Tibial artery (tissue), 4 donors: ENCODE results near the gene CEACAM6.

Experiments used
- DNase-seq, 2 donors: peaks; one replicate each; pipeline ENCODE4 v3.0.0-alpha.2; 2019
- H3K27ac ChIP-seq, 2 donors: fragments of 200-600 bp; sonication (generic) in 1 of 2; 1 replicate in 1 of 2; 2 replicates in 1 of 2; pipeline ENCODE4 v1.5.1; 2018 to 2019; ENCODE audit warnings: mild to moderate bottlenecking in 1 of 2
- H3K27me3 ChIP-seq, 2 donors: fragments of 200-600 bp; sonication (generic) in 1 of 2; one replicate each; pipeline versions ENCODE4 v1.5.1 to v1.6.0; 2016 to 2019
- H3K36me3 ChIP-seq, 3 donors: fragments of 200-600 bp; sonication (generic) in 2 of 3; one replicate each; pipeline ENCODE4 v1.5.1; 2016 to 2019; ENCODE audit warnings: mild to moderate bottlenecking in 2 of 3
- H3K4me1 ChIP-seq, 4 donors: fragments of 200-600 bp; sonication (generic) in 2 of 4; 1 replicate in 3 of 4; 2 replicates in 1 of 4; pipeline ENCODE4 v1.5.1; 2016 to 2019
- H3K4me3 ChIP-seq, 2 donors: fragments of 200-600 bp; sonication (generic) in 1 of 2; 1 replicate in 1 of 2; 2 replicates in 1 of 2; pipeline ENCODE4 v1.5.1; 2018 to 2019; ENCODE audit warnings: mild to moderate bottlenecking in 2 of 2
- H3K9me3 ChIP-seq, 3 donors: fragments of 200-600 bp; sonication (generic) in 1 of 3; one replicate each; pipeline ENCODE4 v1.5.1; 2016 to 2019
- CTCF ChIP-seq, 2 experiments: fragments of 200-600 bp in 1 of 2; fragments of 450-650 bp in 1 of 2; IDR thresholded peaks; one replicate each; pipeline ENCODE4 v1.5.1; 2017 to 2019; ENCODE audit warnings: antibody characterized with exemption in 2 of 2, mild to moderate bottlenecking in 1 of 2, moderate library complexity in 1 of 2
- intact Hi-C: fragments of 100-400 bp; cut with DNase I; formaldehyde crosslinking; loops from one replicate; pipeline ENCODE4 v1.15.0; 2023; ENCODE audit warnings: low total_unique reads

Gene CEACAM6

DNA sequence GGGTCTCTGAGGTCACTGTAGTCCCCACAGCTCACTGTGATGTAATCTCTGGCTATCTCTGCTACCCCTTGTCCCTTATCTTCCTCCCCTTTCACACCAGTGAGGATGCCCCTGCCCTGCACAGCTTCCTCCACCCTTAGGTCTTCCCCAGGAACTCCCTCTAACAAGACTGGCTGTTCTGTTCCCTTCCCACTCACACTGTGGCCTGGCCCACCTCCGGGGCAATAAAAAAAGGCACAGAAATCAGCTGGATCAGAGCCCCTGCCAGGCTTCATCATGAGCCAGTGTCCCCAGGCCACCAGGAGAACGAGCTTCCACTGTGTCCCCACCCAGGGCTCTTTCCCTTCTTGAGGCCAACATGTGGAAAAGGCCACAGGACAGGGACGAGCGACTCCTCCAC, 45.7 kb downstream of the CEACAM6 start:
- no peaks in the 10 kb centered on the region for H3K36me3 ChIP-seq
- H3K9me3 ChIP-seq = no peaks in the 10 kb centered on the region
- no peak overlapping the region for H3K27ac ChIP-seq
- no peak for DNase-seq
- H3K27me3 ChIP-seq = peaks cover 0 to 11% of the 10 kb centered on the region in 2 donors
- TF ChIP-seq CTCF (IDR thresholded peaks at IDR 0.05) = no peak
- intact Hi-C loops = no loop called here
- no peak overlapping the region for H3K4me3 ChIP-seq
- no peaks in the 10 kb centered on the region for H3K4me1 ChIP-seq

DNA sequence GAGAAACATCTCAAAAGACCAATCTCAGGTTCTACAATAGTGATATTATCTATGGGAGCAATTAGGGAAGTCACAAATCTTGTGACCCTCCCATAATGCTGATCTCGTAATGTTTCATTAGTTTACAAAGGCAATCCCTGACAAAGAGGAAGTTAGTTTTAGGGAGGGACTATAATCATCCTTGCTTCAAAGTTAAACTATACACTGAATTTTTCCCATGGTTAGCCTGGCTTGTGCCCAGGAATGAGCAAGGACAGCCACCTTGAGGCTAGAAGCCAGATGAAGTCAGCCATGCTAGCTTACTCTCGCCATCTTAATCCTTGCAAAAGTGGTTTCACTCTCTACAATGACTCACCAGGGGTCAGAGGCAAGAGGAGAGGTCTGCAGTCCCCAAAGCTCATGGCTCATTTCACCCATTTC, 46.5 kb downstream of the CEACAM6 start:
- Histone ChIP-seq H3K9me3 (no peaks in the 10 kb centered on the region), H3K27ac (no peak overlapping the region), H3K4me3 (no peak overlapping the region), H3K36me3 (no peaks in the 10 kb centered on the region), H3K4me1 (no peaks in the 10 kb centered on the region), H3K27me3 (peaks cover 0 to 5% of the 10 kb centered on the region in 2 donors)
- TF ChIP-seq CTCF (IDR thresholded peaks at IDR 0.05) = no peak
- intact Hi-C loops = no loop called here
- no peak for DNase-seq

DNA sequence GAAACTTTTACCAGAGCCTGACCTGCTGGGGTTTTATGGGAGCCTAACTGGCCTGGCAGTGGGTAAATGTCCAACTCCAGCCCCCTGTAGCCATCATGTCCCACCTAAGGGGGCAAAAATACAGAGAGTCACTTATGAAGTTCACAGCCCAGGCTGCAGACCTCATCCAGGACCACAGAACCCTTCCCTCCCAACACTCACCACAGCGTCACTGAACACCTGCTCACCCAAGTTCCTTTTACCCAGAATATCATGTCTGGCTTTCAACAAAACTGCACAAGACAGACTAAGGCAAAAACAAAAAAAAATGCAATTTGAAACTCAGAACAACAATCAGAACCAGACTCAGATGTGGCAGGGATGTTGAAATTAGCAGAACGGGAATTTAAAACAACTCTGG, 47.4 kb downstream of the CEACAM6 start:
- no peak for TF ChIP-seq CTCF (IDR thresholded peaks at IDR 0.05)
- no peaks in the 10 kb centered on the region for H3K9me3 ChIP-seq
- no peak overlapping the region for H3K4me3 ChIP-seq
- H3K27ac ChIP-seq = no peak overlapping the region
- no peak for DNase-seq
- intact Hi-C loops = no loop called here
- peaks cover 0 to 13% of the 10 kb centered on the region in 2 donors for H3K27me3 ChIP-seq
- H3K36me3 ChIP-seq = no peaks in the 10 kb centered on the region
- no peaks in the 10 kb centered on the region for H3K4me1 ChIP-seq

DNA sequence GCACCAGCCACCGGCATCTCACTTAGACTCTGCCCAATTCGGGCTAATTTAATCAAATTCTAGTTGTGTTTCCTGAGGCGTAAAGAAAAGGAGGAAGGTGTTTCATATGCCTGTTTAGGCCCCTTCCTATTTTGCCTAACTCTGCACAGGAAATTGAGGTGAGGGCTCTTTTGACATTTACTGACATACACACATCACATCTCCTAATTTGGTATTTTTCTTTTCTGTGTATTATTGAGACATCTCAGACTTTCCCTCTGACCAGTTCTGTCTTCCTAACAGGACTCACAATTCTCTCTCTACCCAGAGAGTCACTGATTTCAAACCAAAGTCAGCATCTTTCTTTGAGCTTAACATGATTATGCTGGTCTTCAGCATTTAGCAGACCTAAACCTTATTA, 49.0 kb downstream of the CEACAM6 start:
- no peaks in the 10 kb centered on the region for H3K4me1 ChIP-seq
- no peak for DNase-seq
- no peak overlapping the region for H3K27ac ChIP-seq
- no peaks in the 10 kb centered on the region for H3K36me3 ChIP-seq
- TF ChIP-seq CTCF (IDR thresholded peaks at IDR 0.05) = no peak
- peaks cover 0 to 18% of the 10 kb centered on the region in 2 donors for H3K27me3 ChIP-seq
- H3K4me3 ChIP-seq = no peak overlapping the region
- intact Hi-C loops = no loop called here
- H3K9me3 ChIP-seq = no peaks in the 10 kb centered on the region

DNA sequence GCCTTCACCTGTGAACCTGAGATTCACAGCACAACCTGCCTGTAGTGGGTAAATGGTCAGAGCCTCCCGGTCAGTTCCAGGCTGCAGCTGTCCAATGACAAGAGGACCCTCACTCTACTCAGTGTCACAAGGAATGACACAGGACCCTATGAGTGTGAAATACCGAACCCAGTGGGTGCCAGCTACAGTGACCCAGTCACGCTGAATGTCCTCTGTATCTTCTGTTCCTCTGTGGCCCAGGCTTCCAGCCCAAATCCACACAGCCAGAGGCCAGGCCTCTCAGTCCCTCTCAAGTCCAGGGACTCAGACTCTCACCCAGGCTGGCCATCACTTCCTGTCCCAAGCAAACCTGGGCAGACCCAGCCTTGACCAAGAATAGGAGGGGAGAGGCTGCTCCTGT, 51.8 kb downstream of the CEACAM6 start:
- intact Hi-C loops = no loop called here
- no peak for DNase-seq
- H3K36me3 ChIP-seq = no peaks in the 10 kb centered on the region
- H3K27ac ChIP-seq = no peak overlapping the region
- TF ChIP-seq CTCF (IDR thresholded peaks at IDR 0.05) = no peak
- no peak overlapping the region for H3K4me3 ChIP-seq
- H3K4me1 ChIP-seq = no peaks in the 10 kb centered on the region
- H3K9me3 ChIP-seq = no peaks in the 10 kb centered on the region
- H3K27me3 ChIP-seq = peaks cover 0 to 38% of the 10 kb centered on the region in 2 donors
